Subcutaneous adipose tissue (tissue), 4 donors: Measurements from ENCODE around the gene XPO6. TPM values are rescaled to one million over a fixed set of nuclear protein-coding genes. Genes with fewer than 3 reads are reported as not detected.

Experiments used
- total RNA-seq, 4 donors: library from RNA; depleted of rRNA; stranded (reverse); fragments of >200 nt; gene quantifications; one replicate each; pipeline ENCODE4 v1.1.0, GENCODE V29; 2016
- TF ChIP-seq, protein P1 (sequence below): fragments of 450-650 bp; IDR thresholded peaks from one replicate; pipeline ENCODE4 v1.5.1; 2016; ENCODE audit warnings: low read depth, mild to moderate bottlenecking, control low read depth, antibody characterized with exemption, moderate library complexity

The XPO6 gene
- total RNA-seq, 4 donors from 2014 or later: 64.1 to 121 (median 82.9) TPM

DNA sequence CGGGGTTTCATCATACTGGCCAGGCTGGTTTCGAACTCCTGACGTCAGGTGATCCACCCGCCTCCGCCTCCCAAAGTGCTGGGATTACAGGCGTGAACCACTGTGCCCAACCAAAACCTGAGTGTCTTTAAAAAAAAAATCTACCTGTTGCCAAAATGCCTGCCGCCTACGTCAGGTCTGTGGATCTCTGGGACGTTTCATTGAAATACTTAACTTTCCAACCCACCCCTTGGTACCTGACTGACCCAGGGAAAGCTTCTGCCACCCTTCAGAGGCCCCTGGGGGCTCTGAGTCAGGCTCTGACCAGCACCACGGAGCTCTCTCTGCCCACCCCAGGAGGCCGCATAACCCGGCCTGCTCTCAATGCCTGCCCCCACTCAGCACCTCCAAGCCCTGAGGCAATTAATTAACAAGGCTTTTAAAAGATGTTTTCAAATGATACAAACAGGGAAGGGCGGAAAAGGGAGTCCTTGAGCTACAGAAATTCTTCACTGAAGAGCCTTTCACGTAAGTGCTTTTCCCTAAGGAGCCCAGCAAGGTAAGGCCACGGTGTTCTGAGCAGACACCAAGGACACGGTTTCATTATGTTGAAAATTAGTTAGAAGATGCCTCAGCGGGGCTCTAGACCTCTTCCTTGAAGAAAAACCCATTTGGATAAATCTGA is 118.9 kb downstream of the XPO6 start:
- TF ChIP-seq, protein P1, sequence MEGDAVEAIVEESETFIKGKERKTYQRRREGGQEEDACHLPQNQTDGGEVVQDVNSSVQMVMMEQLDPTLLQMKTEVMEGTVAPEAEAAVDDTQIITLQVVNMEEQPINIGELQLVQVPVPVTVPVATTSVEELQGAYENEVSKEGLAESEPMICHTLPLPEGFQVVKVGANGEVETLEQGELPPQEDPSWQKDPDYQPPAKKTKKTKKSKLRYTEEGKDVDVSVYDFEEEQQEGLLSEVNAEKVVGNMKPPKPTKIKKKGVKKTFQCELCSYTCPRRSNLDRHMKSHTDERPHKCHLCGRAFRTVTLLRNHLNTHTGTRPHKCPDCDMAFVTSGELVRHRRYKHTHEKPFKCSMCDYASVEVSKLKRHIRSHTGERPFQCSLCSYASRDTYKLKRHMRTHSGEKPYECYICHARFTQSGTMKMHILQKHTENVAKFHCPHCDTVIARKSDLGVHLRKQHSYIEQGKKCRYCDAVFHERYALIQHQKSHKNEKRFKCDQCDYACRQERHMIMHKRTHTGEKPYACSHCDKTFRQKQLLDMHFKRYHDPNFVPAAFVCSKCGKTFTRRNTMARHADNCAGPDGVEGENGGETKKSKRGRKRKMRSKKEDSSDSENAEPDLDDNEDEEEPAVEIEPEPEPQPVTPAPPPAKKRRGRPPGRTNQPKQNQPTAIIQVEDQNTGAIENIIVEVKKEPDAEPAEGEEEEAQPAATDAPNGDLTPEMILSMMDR: no peak

DNA sequence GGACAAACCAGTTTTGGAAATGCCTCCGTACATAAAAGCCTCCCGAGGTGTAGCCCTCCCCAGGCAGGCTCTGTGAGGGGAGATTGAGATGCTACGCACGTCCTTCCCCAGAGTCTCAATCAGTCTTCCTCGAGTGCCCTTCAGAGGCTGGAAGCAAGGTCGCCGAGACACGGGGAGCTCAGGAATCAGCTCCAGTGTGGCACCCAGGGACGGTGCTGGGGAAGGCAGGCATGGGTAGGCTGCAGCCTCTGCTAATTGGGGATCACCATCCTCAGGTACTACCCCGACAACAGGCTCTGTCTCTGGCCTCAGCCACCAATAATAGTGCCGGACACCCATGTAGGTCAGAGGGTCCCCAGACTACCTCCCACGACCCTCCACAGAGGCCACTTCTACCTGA is 120.1 kb downstream of the XPO6 start:
- TF ChIP-seq, protein P1: no peak

DNA sequence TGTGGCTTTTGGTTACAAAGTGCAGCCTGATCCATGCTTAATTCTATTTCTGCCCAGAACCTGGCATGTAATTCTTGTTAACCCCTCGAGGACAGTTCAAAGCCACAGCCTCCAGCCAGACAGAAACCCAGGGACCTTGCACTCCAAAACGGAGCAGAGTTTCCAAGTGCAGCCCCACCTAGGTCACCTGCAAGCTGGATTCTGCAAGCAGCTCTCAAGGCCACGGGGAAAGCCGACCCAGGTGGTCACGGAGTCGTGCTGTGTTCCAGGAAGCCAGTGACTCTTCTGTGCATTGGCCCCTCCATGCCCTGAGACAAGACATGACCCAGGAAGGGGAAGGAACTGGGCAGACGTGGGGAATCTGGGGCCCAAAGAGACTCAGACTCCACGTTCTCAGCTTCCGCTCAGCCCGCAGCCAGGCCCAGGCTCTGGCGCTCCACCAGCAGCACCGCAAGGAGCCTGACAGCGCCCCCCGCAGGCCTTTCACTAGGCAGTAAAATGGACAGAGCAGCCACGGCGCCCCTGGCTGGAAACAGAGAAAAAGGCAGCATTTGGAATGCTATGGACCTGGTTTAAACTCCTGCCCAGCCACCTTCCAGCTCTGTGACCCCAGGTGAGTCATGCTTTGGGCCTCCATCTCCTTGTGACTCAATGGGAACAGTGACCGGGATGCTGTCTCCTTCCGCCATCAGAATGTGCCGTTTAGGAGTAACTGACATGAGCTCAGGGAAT is 121.0 kb downstream of the XPO6 start:
- TF ChIP-seq, protein P1: no peak

DNA sequence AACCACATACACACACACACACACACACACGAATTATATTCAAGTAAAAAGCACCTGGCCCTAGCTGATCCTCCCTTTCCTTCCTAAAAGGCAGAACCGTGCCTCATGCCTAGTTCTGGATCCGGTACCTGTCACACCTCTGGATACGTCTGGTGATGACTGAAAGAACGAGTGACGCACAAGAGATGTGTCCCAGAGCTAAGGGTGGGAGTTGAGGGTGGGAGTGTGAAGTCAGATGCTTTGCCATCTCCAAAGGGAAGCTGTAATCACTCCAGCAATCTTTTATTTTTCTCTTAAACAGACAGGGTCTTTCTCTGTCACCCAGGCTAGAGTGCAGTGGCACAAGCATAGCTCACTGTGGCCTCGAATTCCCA is 121.8 kb downstream of the XPO6 start:
- TF ChIP-seq, protein P1: no peak

DNA sequence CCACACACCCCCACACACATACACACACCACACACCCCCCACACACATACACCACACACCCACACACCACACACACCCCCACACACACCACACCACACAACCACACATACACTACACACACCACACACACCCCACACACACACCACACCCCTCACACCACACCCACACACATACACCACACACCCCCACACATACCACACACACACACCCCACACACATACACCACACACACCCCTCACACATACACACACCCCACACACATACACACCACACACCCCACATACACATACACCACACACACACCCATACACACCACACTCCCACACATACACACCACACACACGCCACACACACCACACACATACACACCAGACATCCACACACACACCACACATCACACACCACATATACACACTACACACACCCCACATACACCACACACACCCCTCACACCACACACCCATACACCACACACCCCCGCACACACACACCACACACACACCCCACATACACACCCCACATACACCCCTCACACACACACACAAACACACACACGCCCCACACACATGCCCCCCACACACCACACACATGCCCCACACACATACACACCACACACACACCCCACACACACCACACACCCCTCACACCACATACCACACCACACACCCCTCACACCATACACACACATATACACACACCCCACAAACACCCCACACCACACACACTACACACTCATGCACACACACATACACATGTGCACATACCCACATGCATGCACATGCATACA is 122.4 kb downstream of the XPO6 start:
- TF ChIP-seq, protein P1: no peak

DNA sequence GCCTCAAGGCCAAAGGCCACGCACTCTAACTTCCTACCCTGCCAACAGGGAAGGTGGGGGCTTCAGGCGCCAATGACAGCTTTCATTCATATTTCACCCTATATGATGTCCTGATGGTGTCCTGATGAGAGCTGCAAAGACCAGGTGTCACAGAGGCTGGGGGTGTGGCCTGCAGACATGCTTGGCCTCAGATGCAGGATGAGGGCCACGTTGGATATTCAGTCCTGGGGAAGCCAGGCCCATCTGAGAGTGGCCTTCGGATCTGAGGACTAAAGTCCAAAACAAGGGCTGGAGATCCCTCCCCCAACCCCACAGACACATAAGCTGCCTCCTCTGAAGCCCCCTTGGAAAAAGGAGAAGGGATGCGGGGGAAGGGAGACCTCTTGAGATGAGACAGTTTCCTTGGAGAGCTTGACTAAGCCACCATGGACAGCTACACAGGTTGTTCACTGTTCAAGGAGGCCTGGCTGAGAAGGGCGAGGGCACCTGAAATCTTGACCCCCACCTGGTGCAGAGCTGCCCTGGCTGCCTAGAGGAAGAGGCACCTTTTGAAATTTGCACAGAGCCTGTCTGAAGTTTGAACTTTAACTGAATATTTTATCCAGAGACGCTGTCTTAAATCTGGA is 124.0 kb downstream of the XPO6 start:
- TF ChIP-seq, protein P1: no peak
